Brain microvascular endothelial cell (primary cell): ENCODE data around the gene SRPRA.
"Not testable (repeated sequence)": the region's sequence is repeated elsewhere in the genome, so short reads cannot be mapped to it uniquely, and the experiment has no call there.

Experiments used
- DNase-seq: peaks from one replicate; pipeline ENCODE4 v3.0.0-alpha.2; 2020
- H3K27ac ChIP-seq: fragments of 250-450 bp; sonication (Bioruptor Pico); 2 replicates; pipeline ENCODE4 v1.5.1; 2020; ENCODE audit warnings: mild to moderate bottlenecking, moderate library complexity
- H3K27me3 ChIP-seq: fragments of 250-450 bp; sonication (Bioruptor Pico); replicated peaks from 2 replicates; pipeline ENCODE4 v1.5.1; 2020; ENCODE audit warnings: mild to moderate bottlenecking
- H3K36me3 ChIP-seq: fragments of 250-450 bp; sonication (Bioruptor Pico); replicated peaks from 2 replicates; pipeline ENCODE4 v1.5.1; 2020; ENCODE audit warnings: mild to moderate bottlenecking
- H3K4me3 ChIP-seq: 2 replicates; pipeline ENCODE4 v1.5.1; 2011; ENCODE audit warnings: low read depth, mild to moderate bottlenecking, control low read depth, low read length, moderate library complexity
- in situ Hi-C: cut with HindIII; loops from 2 replicates; pipeline ENCODE4 v1.10.0; 2017; ENCODE audit warnings: low sequenced_read_pairs, low pct_ligation_motif_present
- TF ChIP-seq, protein P1 (sequence below): IDR thresholded peaks from 2 replicates; pipeline ENCODE4 v1.5.1; 2011; ENCODE audit warnings: low read depth, mild to moderate bottlenecking, moderate library complexity, low read length, control low read depth, inconsistent platforms; ENCODE audit errors: missing control alignments

Gene SRPRA

DNA sequence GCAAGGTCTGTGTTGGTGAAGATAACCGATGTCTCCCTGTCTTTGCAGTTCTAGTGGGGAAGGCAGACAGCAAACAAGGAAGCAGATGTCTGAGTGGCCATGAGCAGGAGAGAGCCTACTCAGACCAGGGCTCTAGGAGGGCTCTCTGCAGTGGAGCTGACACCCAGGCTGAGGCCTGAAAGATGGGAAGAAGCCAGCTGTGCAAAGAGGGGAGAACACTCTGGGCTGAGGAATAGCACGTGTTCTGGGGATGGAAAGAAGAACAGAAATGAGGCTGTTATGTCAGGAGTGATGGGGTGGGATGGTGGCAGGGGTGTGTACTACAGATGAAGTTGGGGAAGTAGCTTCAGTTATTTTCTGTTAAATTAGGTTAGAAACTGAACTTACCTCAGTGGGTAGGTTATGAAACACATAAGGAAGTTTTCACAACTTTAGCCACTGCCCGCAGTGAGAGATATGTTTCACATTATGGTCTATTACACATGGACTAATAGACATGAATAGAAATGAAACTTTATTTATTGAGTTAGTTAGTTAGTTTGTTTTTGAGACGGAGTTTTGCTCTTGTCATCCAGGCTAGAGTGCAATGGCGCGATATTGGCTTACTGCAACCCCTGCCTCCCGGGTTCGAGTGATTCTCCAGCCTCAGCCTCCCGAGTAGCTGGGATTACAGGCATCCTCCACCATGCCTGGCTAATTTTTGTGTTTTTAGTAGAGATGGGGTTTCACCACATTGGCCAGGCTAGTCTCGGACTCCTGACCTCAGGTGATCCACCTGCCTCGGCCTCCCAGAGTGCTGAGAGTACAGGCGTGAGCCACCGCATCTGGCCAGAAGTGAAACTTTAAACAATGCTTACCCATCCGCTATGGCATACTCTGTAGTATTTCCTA lies 43.0 kb upstream of the SRPRA start:
- H3K4me3 ChIP-seq: no peak overlapping the region
- TF ChIP-seq, protein P1, sequence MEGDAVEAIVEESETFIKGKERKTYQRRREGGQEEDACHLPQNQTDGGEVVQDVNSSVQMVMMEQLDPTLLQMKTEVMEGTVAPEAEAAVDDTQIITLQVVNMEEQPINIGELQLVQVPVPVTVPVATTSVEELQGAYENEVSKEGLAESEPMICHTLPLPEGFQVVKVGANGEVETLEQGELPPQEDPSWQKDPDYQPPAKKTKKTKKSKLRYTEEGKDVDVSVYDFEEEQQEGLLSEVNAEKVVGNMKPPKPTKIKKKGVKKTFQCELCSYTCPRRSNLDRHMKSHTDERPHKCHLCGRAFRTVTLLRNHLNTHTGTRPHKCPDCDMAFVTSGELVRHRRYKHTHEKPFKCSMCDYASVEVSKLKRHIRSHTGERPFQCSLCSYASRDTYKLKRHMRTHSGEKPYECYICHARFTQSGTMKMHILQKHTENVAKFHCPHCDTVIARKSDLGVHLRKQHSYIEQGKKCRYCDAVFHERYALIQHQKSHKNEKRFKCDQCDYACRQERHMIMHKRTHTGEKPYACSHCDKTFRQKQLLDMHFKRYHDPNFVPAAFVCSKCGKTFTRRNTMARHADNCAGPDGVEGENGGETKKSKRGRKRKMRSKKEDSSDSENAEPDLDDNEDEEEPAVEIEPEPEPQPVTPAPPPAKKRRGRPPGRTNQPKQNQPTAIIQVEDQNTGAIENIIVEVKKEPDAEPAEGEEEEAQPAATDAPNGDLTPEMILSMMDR: no peak
- H3K27ac ChIP-seq: no peak overlapping the region
- DNase-seq: no peak
- H3K36me3 ChIP-seq: no peaks in the 10 kb centered on the region
- in situ Hi-C loops: no loop called here
- H3K27me3 ChIP-seq: no peaks in the 10 kb centered on the region

DNA sequence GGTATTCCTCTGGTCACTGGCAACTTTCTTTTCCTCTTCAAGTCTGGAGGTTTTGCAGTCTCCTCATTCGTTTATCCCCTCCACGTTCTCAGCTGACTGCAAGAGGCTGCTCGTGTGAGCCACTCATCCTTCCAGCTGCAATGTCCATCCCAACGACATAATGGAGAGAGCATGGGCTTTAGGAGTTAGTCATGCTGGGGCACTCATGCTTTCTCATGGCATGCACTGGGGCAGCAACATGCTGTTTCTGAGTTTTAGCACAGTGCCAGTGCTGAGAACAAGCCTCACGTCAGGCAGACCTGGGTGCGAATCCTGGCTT lies 42.3 kb upstream of the SRPRA start:
- no peak overlapping the region for H3K4me3 ChIP-seq
- in situ Hi-C loops: no loop called here
- no peaks in the 10 kb centered on the region for H3K27me3 ChIP-seq
- DNase-seq: no peak
- TF ChIP-seq, protein P1: no peak
- no peaks in the 10 kb centered on the region for H3K36me3 ChIP-seq
- H3K27ac ChIP-seq: no peak overlapping the region

DNA sequence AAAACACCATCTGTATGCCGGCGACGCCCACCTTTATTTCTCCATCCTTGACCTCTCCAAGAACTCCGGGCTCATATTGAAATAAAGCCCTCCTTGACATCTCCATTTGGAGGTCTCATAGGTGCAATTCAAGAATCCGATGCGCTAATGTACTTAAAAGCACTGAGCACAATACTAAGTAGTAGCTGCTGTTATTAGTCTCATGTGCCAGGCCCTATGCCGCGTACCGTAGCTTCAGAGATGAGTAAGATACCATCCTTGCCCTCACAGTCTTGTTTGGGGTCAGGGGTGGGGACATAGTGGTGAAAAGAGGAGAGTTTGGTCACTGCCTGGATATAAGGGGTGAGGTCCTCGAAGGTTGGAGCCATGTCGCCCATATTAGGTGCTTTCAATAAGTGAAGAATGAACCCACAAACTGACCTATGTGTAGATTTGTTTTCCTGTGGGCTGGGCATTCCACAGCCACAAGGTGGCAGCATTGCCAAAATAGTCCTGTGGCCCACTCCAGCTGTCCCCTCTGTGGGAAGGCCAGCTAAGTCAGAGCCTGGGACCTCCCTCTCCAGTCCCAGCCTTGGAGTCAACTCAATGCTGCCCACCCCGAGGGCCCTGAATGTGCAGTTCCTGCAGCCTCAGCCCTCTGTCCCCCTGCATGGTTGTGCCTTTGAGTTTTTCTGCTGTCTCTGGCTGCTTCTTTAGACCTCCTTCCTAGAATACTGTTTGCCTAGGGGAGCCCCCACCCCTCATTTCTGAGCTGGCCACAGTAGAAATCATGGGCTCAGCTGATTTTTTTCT lies 41.7 kb upstream of the SRPRA start:
- no peaks in the 10 kb centered on the region for H3K27me3 ChIP-seq
- DNase-seq: peak; percentile 66
- H3K4me3 ChIP-seq: no peak overlapping the region
- H3K27ac ChIP-seq: no peak overlapping the region
- in situ Hi-C loops: no loop called here
- TF ChIP-seq, protein P1: peak; percentile 91
- no peaks in the 10 kb centered on the region for H3K36me3 ChIP-seq

DNA sequence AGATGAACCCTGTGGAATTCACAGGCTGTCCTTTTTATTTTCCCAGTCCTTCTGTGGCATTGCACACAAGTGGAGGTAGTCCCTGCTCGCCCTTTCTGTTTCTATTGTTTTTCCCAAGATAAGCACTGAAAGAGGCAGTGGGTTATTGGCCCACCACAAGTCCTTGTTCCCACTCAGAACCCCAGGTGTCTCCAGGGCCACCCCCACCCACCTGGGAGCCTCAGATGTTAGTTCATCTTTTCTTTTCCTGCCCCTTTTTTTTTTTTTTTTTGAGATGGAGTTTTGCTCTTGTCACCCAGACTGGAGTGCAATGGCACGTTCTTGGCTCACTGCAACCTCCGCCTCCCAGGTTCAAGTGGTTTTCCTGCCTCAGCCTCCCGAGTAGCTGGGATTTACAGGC lies 40.1 kb upstream of the SRPRA start:
- H3K4me3 ChIP-seq, H3K36me3 ChIP-seq, H3K27me3 ChIP-seq, H3K27ac ChIP-seq, DNase-seq, in situ Hi-C loops: not testable (repeated sequence)

DNA sequence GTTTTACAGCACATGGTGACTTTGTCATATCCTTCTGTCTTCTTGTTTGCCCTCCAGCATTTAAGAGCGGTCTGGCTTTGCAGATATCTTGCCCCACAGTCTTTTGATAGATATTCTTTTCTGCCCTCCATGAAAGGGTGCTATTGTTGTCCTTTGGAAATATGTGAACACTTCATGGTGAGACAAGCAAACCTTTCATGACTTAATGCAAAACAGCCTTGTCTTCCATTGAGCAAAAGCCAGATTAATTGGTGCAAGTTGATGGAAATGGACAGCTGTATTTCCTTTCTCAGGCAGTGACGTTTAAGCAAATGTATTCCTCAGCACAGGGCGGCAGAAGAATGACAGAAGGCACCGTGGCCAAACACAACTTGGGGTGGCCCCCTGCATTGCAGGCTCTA lies 39.6 kb upstream of the SRPRA start:
- H3K36me3 ChIP-seq: no peaks in the 10 kb centered on the region
- no peak overlapping the region for H3K4me3 ChIP-seq
- H3K27ac ChIP-seq: no peak overlapping the region
- H3K27me3 ChIP-seq: no peaks in the 10 kb centered on the region
- TF ChIP-seq, protein P1: no peak
- in situ Hi-C loops: no loop called here
- DNase-seq: no peak

DNA sequence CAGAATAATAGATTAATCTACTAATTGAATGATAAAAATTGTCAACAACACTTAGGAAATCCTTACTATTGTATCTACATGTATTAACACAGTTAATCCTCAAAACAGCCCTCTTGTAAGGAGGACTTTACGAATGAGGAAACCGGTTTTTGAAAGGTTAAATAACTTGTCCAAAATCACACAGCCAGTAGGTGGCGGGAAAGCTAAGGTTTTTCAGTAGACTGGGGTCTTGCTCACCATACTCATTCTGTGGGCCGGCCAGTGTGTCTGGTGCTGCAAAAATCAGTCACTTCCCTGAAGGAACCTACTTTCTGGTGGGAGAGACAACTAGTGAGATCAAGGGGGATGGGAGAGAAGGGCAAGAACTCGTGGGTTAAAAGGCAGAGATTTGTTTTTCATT lies 39.0 kb upstream of the SRPRA start:
- Histone ChIP-seq H3K27ac (no peak overlapping the region), H3K4me3 (no peak overlapping the region), H3K36me3 (no peaks in the 10 kb centered on the region), H3K27me3 (no peaks in the 10 kb centered on the region)
- peak; percentile 40 for DNase-seq
- TF ChIP-seq, protein P1: peak; percentile 69
- in situ Hi-C loops: no loop called here
